Measurements from ENCODE around the gene SEC22B. TPM values are rescaled to one million over a fixed set of nuclear protein-coding genes. Genes with fewer than 3 reads are reported as not detected.

The SEC22B gene
- total and polyA plus RNA-seq, 2 of the 13 experiments (the other 11 are each of a cell fraction or from before 2014, with no cell fraction given) = 14.2 to 29.1 TPM

DNA sequence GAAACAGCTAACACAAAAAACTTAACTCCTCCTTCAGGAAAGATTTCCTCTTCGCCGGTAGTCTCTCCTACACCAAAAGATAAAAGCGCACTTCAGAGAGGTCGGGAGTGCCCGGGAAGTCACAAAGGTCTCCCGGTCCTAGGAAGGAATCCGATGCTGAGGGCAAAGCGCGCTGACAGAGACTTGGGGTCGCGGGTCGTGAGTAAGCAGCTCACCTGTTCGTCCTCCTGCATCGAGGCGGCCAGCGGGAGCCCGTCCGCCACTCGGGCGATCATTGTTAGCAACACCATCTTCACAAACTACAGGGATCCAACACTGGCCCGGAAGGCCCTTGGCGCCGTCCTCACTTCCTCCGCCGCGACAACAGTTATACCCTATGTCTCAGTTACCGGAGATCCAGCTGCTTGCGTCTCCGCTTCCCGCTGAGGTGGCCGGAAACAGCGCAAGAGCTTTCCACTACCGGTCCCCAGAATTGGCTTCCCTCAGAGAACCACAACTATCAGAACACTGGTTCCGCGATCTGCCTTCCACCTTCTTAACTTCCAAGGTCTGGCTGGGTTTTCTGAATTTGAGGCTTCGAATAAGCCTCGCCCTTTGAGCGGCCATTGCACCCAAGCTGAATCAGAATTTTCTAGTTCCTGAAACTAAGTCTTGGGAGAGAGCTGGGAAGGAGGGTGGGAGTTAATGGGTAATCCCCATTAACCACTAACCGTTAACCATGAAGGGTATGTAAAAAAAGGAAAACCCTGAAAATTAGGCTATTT lies at the start of gene SEC22B (continued):
- TF ChIP-seq ISX (CRISPR knock-in tag; conservative IDR thresholded peaks at IDR 0.05) = no peak
- TF ChIP-seq, protein P1, sequence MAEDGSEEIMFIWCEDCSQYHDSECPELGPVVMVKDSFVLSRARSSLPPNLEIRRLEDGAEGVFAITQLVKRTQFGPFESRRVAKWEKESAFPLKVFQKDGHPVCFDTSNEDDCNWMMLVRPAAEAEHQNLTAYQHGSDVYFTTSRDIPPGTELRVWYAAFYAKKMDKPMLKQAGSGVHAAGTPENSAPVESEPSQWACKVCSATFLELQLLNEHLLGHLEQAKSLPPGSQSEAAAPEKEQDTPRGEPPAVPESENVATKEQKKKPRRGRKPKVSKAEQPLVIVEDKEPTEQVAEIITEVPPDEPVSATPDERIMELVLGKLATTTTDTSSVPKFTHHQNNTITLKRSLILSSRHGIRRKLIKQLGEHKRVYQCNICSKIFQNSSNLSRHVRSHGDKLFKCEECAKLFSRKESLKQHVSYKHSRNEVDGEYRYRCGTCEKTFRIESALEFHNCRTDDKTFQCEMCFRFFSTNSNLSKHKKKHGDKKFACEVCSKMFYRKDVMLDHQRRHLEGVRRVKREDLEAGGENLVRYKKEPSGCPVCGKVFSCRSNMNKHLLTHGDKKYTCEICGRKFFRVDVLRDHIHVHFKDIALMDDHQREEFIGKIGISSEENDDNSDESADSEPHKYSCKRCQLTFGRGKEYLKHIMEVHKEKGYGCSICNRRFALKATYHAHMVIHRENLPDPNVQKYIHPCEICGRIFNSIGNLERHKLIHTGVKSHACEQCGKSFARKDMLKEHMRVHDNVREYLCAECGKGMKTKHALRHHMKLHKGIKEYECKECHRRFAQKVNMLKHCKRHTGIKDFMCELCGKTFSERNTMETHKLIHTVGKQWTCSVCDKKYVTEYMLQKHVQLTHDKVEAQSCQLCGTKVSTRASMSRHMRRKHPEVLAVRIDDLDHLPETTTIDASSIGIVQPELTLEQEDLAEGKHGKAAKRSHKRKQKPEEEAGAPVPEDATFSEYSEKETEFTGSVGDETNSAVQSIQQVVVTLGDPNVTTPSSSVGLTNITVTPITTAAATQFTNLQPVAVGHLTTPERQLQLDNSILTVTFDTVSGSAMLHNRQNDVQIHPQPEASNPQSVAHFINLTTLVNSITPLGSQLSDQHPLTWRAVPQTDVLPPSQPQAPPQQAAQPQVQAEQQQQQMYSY (CRISPR knock-in tag; IDR thresholded peaks at IDR 0.05) = no peak
- 0 out of 2 replicates have a peak, but pooled peaks have one; percentile 25 for TF ChIP-seq ZNF343 (CRISPR knock-in tag; IDR thresholded peaks at IDR 0.05)
- TF ChIP-seq, protein P2, sequence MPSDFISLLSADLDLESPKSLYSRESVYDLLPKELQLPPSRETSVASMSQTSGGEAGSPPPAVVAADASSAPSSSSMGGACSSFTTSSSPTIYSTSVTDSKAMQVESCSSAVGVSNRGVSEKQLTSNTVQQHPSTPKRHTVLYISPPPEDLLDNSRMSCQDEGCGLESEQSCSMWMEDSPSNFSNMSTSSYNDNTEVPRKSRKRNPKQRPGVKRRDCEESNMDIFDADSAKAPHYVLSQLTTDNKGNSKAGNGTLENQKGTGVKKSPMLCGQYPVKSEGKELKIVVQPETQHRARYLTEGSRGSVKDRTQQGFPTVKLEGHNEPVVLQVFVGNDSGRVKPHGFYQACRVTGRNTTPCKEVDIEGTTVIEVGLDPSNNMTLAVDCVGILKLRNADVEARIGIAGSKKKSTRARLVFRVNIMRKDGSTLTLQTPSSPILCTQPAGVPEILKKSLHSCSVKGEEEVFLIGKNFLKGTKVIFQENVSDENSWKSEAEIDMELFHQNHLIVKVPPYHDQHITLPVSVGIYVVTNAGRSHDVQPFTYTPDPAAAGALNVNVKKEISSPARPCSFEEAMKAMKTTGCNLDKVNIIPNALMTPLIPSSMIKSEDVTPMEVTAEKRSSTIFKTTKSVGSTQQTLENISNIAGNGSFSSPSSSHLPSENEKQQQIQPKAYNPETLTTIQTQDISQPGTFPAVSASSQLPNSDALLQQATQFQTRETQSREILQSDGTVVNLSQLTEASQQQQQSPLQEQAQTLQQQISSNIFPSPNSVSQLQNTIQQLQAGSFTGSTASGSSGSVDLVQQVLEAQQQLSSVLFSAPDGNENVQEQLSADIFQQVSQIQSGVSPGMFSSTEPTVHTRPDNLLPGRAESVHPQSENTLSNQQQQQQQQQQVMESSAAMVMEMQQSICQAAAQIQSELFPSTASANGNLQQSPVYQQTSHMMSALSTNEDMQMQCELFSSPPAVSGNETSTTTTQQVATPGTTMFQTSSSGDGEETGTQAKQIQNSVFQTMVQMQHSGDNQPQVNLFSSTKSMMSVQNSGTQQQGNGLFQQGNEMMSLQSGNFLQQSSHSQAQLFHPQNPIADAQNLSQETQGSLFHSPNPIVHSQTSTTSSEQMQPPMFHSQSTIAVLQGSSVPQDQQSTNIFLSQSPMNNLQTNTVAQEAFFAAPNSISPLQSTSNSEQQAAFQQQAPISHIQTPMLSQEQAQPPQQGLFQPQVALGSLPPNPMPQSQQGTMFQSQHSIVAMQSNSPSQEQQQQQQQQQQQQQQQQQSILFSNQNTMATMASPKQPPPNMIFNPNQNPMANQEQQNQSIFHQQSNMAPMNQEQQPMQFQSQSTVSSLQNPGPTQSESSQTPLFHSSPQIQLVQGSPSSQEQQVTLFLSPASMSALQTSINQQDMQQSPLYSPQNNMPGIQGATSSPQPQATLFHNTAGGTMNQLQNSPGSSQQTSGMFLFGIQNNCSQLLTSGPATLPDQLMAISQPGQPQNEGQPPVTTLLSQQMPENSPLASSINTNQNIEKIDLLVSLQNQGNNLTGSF (CRISPR knock-in tag; IDR thresholded peaks at IDR 0.05) = 0 out of 2 replicates have a peak, but pooled peaks have one; percentile 55
- TF ChIP-seq ZBTB1 (CRISPR knock-in tag; IDR thresholded peaks at IDR 0.05; ENCODE audit: borderline replicate concordance) = no peak
- TF ChIP-seq, protein P3, sequence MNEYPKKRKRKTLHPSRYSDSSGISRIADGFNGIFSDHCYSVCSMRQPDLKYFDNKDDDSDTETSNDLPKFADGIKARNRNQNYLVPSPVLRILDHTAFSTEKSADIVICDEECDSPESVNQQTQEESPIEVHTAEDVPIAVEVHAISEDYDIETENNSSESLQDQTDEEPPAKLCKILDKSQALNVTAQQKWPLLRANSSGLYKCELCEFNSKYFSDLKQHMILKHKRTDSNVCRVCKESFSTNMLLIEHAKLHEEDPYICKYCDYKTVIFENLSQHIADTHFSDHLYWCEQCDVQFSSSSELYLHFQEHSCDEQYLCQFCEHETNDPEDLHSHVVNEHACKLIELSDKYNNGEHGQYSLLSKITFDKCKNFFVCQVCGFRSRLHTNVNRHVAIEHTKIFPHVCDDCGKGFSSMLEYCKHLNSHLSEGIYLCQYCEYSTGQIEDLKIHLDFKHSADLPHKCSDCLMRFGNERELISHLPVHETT (CRISPR knock-in tag; conservative IDR thresholded peaks at IDR 0.05) = peak; percentile 88
- TF ChIP-seq, protein P4, sequence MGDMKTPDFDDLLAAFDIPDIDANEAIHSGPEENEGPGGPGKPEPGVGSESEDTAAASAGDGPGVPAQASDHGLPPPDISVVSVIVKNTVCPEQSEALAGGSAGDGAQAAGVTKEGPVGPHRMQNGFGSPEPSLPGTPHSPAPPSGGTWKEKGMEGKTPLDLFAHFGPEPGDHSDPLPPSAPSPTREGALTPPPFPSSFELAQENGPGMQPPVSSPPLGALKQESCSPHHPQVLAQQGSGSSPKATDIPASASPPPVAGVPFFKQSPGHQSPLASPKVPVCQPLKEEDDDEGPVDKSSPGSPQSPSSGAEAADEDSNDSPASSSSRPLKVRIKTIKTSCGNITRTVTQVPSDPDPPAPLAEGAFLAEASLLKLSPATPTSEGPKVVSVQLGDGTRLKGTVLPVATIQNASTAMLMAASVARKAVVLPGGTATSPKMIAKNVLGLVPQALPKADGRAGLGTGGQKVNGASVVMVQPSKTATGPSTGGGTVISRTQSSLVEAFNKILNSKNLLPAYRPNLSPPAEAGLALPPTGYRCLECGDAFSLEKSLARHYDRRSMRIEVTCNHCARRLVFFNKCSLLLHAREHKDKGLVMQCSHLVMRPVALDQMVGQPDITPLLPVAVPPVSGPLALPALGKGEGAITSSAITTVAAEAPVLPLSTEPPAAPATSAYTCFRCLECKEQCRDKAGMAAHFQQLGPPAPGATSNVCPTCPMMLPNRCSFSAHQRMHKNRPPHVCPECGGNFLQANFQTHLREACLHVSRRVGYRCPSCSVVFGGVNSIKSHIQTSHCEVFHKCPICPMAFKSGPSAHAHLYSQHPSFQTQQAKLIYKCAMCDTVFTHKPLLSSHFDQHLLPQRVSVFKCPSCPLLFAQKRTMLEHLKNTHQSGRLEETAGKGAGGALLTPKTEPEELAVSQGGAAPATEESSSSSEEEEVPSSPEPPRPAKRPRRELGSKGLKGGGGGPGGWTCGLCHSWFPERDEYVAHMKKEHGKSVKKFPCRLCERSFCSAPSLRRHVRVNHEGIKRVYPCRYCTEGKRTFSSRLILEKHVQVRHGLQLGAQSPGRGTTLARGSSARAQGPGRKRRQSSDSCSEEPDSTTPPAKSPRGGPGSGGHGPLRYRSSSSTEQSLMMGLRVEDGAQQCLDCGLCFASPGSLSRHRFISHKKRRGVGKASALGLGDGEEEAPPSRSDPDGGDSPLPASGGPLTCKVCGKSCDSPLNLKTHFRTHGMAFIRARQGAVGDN (CRISPR knock-in tag; IDR thresholded peaks at IDR 0.05) = peak; percentile 82
- peak; percentile 81 for TF ChIP-seq ZNF331 (CRISPR knock-in tag; IDR thresholded peaks at IDR 0.05)
- TF ChIP-seq ZNF674 (CRISPR knock-in tag; IDR thresholded peaks at IDR 0.05; ENCODE audit: low read depth) = no peak
- TF ChIP-seq, protein P5, sequence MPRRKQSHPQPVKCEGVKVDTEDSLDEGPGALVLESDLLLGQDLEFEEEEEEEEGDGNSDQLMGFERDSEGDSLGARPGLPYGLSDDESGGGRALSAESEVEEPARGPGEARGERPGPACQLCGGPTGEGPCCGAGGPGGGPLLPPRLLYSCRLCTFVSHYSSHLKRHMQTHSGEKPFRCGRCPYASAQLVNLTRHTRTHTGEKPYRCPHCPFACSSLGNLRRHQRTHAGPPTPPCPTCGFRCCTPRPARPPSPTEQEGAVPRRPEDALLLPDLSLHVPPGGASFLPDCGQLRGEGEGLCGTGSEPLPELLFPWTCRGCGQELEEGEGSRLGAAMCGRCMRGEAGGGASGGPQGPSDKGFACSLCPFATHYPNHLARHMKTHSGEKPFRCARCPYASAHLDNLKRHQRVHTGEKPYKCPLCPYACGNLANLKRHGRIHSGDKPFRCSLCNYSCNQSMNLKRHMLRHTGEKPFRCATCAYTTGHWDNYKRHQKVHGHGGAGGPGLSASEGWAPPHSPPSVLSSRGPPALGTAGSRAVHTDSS (CRISPR knock-in tag; conservative IDR thresholded peaks at IDR 0.05) = peak; percentile 58; the same call in 1 of the 2 replicates
- peak; percentile 27; the same call in 1 of the 2 replicates for TF ChIP-seq WIZ (CRISPR knock-in tag; IDR thresholded peaks at IDR 0.05)
